T-helper 2 cell (primary cell): ENCODE data around the gene CPED1.
"Not testable (repeated sequence)": the region's sequence is repeated elsewhere in the genome, so short reads cannot be mapped to it uniquely, and the experiment has no call there.

Experiments
- DNase-seq, 5 experiments: peaks; one replicate each; pipeline versions ENCODE4 v3.0.0 to v3.0.0-alpha.2; 2012 to 2022

Gene CPED1

GRCh38 chr7:121192834-121193233 is 204.3 kb downstream of the CPED1 start:
- no peak for DNase-seq

GRCh38 chr7:121195010-121195409 is 206.5 kb downstream of the CPED1 start:
- no peak for DNase-seq

GRCh38 chr7:121195874-121196273 is 207.4 kb downstream of the CPED1 start:
- no peak for DNase-seq

- no peak for DNase-seq
Observed at GRCh38 chr7:121196286-121196685, 207.8 kb downstream of the CPED1 start.

GRCh38 chr7:121197455-121197854 is 208.9 kb downstream of the CPED1 start:
- no peak for DNase-seq

- DNase-seq, result no peak
Observed at GRCh38 chr7:121198502-121198901, 210.0 kb downstream of the CPED1 start.

GRCh38 chr7:121202125-121202524 is 213.6 kb downstream of the CPED1 start:
- DNase-seq, result no peak

GRCh38 chr7:121202834-121203233 is 214.3 kb downstream of the CPED1 start:
- no peak for DNase-seq

- no peak for DNase-seq
Observed at GRCh38 chr7:121204537-121204936, 216.0 kb downstream of the CPED1 start.

- no peak for DNase-seq
Observed at GRCh38 chr7:121205777-121206176, 217.3 kb downstream of the CPED1 start.

- DNase-seq, result no peak
Observed at GRCh38 chr7:121211253-121211652, 222.7 kb downstream of the CPED1 start.

GRCh38 chr7:121212036-121212435 is 223.5 kb downstream of the CPED1 start:
- no peak for DNase-seq

- no peak for DNase-seq
Observed at GRCh38 chr7:121214657-121215056, 226.1 kb downstream of the CPED1 start.

- DNase-seq, result no peak
Observed at GRCh38 chr7:121219026-121219425, 230.5 kb downstream of the CPED1 start.

- DNase-seq, result not testable (repeated sequence)
Observed at GRCh38 chr7:121221108-121221507, 232.6 kb downstream of the CPED1 start.

GRCh38 chr7:121228779-121229178 is 240.3 kb downstream of the CPED1 start:
- DNase-seq, result no peak

- no peak for DNase-seq
Observed at GRCh38 chr7:121235201-121235600, 246.7 kb downstream of the CPED1 start.

GRCh38 chr7:121237601-121238000 is 249.1 kb downstream of the CPED1 start:
- no peak for DNase-seq

GRCh38 chr7:121244120-121244870 is 255.8 kb downstream of the CPED1 start:
- peak in 1 of 5 experiments; percentile 3 for DNase-seq

- DNase-seq, result not testable (repeated sequence)
Observed at GRCh38 chr7:121251367-121251766, 262.9 kb downstream of the CPED1 start.

GRCh38 chr7:121252523-121253235 is 264.2 kb downstream of the CPED1 start:
- DNase-seq, result not testable (repeated sequence)

GRCh38 chr7:121259826-121260225 is 271.3 kb downstream of the CPED1 start:
- DNase-seq, result no peak

- DNase-seq, result no peak
Observed at GRCh38 chr7:121261207-121261884, 272.8 kb downstream of the CPED1 start.

GRCh38 chr7:121262221-121262620 is 273.7 kb downstream of the CPED1 start:
- DNase-seq, result no peak
